Upper lobe of left lung (tissue), 4 donors: ENCODE measurements around the gene VMP1.

ENCODE experiments used
- POLR2A ChIP-seq, 4 donors: fragments of 450-650 bp; IDR thresholded peaks; one replicate each; pipeline ENCODE4 v1.5.1; 2016 to 2017; ENCODE audit warnings: antibody characterized with exemption in 4 of 4, mild to moderate bottlenecking in 2 of 4
- POLR2AphosphoS5 ChIP-seq, 2 donors: sonication (generic); formaldehyde crosslinking; IDR thresholded peaks; one replicate each; pipeline ENCODE4 v1.5.1; 2017; ENCODE audit warnings: antibody characterized with exemption in 2 of 2

DNA sequence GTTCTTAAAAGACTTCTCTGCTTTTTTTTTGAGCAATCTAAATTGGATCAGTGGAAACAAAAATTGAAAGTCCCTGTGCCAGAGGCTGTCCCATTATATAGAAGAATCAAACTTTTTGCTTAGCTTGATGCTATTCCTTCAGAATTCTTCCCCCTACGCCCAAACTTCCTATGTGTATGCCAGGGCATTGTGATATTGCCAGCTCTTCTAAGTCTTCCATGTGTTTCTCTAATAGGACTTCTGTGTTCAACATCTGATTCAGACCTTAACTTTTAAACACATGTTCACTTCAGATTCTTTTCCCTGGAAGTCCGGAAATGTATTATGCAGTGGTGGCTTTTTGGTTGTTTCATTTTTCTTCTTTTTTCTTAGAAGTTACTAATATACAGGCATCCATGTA lies 19.0 kb upstream of the VMP1 start:
- no peak for TF ChIP-seq POLR2A (IDR thresholded peaks at IDR 0.05)
- TF ChIP-seq POLR2AphosphoS5 (IDR thresholded peaks at IDR 0.05) = no peak
